HepG2 (cell line): Measurements from ENCODE around the gene ARHGAP30. TPM values are rescaled to one million over a fixed set of nuclear protein-coding genes. Genes with fewer than 3 reads are reported as not detected.
A peak's percentile ranks its signal among the peaks of the same experiment; 100 is the strongest.

Source experiments
- AHR ChIP-seq: IDR thresholded peaks from 2 replicates; pipeline ENCODE4 v1.6.1; 2018; ENCODE audit warnings: missing genetic modification reagents, missing compliant biosample characterization
- IRF2 ChIP-seq: IDR thresholded peaks from 2 replicates; pipeline ENCODE4 v1.6.1; 2018; ENCODE audit warnings: missing genetic modification reagents, missing compliant biosample characterization
- KLF11 ChIP-seq: IDR thresholded peaks from 2 replicates; pipeline ENCODE4 v1.6.1; 2016; ENCODE audit warnings: missing compliant biosample characterization
- MEIS1 ChIP-seq: sonication (generic); formaldehyde crosslinking; IDR thresholded peaks from 2 replicates; pipeline ENCODE4 v1.9.0; 2021; ENCODE audit warnings: mild to moderate bottlenecking, missing genetic modification reagents, moderate library complexity, borderline replicate concordance
- MTA1 ChIP-seq: sonication (generic); formaldehyde crosslinking; IDR thresholded peaks from 2 replicates; pipeline ENCODE4 v1.4.0; 2020; ENCODE audit warnings: missing genetic modification reagents, mild to moderate bottlenecking, borderline replicate concordance
- MTF2 ChIP-seq: sonication (generic); formaldehyde crosslinking; IDR thresholded peaks from 2 replicates; pipeline ENCODE4 v1.5.0; 2020; ENCODE audit warnings: missing genetic modification reagents, borderline replicate concordance
- NR2F1 ChIP-seq, 2 experiments: fragments of 450-650 bp in 1 of 2; formaldehyde crosslinking in 1 of 2; IDR thresholded peaks; 2 replicates each; pipeline versions ENCODE4 v1.5.0 to v1.6.1; 2016 to 2020; ENCODE audit warnings: mild to moderate bottlenecking in 1 of 2, missing compliant biosample characterization in 1 of 2, missing genetic modification reagents in 1 of 2, moderate library complexity in 1 of 2
- NR3C1 ChIP-seq: sonication (generic); formaldehyde crosslinking; IDR thresholded peaks from 2 replicates; pipeline ENCODE4 v1.4.0; 2020; ENCODE audit warnings: missing genetic modification reagents
- PRPF4 ChIP-seq: fragments of 200-400 bp; formaldehyde crosslinking; IDR thresholded peaks from 2 replicates; pipeline ENCODE4 v1.6.1; 2016; ENCODE audit warnings: low read length, low read depth; ENCODE audit not compliant: poor library complexity, severe bottlenecking
- SOX5 ChIP-seq: IDR thresholded peaks from 2 replicates; pipeline ENCODE4 v1.6.1; 2016; ENCODE audit warnings: borderline replicate concordance
- TCF7 ChIP-seq: sonication (generic); IDR thresholded peaks from 2 replicates; pipeline ENCODE4 v1.6.1; 2016; ENCODE audit warnings: antibody characterized with exemption, low read depth
- TEAD2 ChIP-seq: sonication (generic); formaldehyde crosslinking; IDR thresholded peaks from 2 replicates; pipeline ENCODE4 v1.9.0; 2021; ENCODE audit warnings: missing genetic modification reagents
- YY1 ChIP-seq: IDR thresholded peaks from 2 replicates; pipeline ENCODE4 v1.6.1; 2011; ENCODE audit warnings: low read length, low read depth, moderate library complexity, mild to moderate bottlenecking; ENCODE audit not compliant: insufficient read depth, insufficient replicate concordance
- ZNF142 ChIP-seq: sonication (generic); formaldehyde crosslinking; IDR thresholded peaks from 2 replicates; pipeline ENCODE4 v1.4.0; 2020; ENCODE audit warnings: missing genetic modification reagents
- ZNF430 ChIP-seq: sonication (generic); formaldehyde crosslinking; IDR thresholded peaks from 2 replicates; pipeline ENCODE4 v1.9.0; 2021; ENCODE audit warnings: mild to moderate bottlenecking, missing genetic modification reagents
- ZNF7 ChIP-seq: IDR thresholded peaks from 2 replicates; pipeline ENCODE4 v1.6.1; 2016; ENCODE audit warnings: missing biosample characterization, missing genetic modification reagents
- polyA plus RNA-seq, 8 experiments: library from polyadenylated mRNA; depleted of rRNA in 3 of 8; stranded (reverse) in 7 of 8; unstranded in 1 of 8; fragments of >200 nt; fragmentation: Illumina TruSeq in 4 of 8; extraction: Trizol in 4 of 8; gene quantifications; 2 replicates each; pipeline versions ENCODE4 v1.2.1 to v1.2.3, GENCODE V29; 2011 to 2016; ENCODE audit warnings: low read depth in 4 of 8, missing spikeins in 1 of 8, mixed read lengths in 1 of 8; ENCODE audit not compliant: insufficient read depth in 1 of 8
- total RNA-seq, 5 experiments: library from RNA; depleted of rRNA; stranded (reverse); fragments of >200 nt; fragmentation: Illumina TruSeq; extraction: Trizol; gene quantifications; 2 replicates each; pipeline ENCODE4 v1.2.3, GENCODE V29; 2016; ENCODE audit warnings: low read depth in 1 of 5
- TF ChIP-seq, protein P1 (sequence below): sonication (generic); formaldehyde crosslinking; IDR thresholded peaks from 2 replicates; pipeline ENCODE4 v1.8.0; 2023; ENCODE audit warnings: mild to moderate bottlenecking, missing genetic modification reagents
- TF ChIP-seq, protein P2 (sequence below): IDR thresholded peaks from 2 replicates; pipeline ENCODE4 v1.6.1; 2012; ENCODE audit warnings: inconsistent platforms
- TF ChIP-seq, protein P3 (sequence below): IDR thresholded peaks from 2 replicates; pipeline ENCODE4 v1.6.1; 2016; ENCODE audit warnings: missing biosample characterization, missing genetic modification reagents, low read depth
- TF ChIP-seq, protein P4 (sequence below): sonication (generic); formaldehyde crosslinking; IDR thresholded peaks from 2 replicates; pipeline ENCODE4 v1.8.0; 2022; ENCODE audit warnings: missing genetic modification reagents, low read depth, mild to moderate bottlenecking, borderline replicate concordance

Gene ARHGAP30
- total and polyA plus RNA-seq, 2 of the 13 experiments (the other 11 are each of a cell fraction or from before 2014, with no cell fraction given), result 0.13 to 0.20 TPM

DNA sequence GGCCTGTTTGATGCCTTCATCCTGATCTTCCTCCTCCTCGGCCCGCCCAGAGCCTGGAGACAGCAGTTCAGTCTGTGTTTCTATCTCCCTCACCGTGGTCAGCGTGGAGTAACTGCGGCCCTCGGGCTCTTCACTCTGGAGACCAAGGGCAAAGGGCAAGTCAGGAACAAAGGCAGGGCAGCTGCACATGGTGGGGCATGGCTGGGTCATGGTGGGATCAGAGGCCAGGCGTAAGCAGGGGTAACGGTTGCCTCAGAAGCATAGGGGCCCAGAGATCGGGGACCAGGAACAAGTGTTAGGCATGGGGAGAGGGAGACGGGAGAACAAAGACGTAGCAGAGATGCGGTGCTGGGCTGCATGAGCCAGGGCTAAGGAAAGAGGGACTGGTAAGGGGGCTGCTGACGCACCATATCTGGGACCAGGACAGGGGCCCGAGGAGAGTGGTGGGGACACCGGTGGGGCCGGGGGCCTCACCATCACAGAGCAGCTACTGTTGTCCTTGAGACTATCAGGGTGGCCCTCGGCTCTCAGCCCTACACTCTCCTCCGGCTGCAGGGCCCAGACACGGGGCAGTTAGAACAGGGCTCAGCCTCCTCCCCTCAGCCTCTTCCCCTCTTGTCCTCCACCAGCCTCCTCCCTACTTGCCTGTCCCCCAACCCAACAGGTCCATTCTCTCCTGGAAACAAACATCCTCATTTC is 3.2 kb upstream of the ARHGAP30 start (continued):
- TF ChIP-seq ZNF142 (CRISPR knock-in tag), result no peak
- TF ChIP-seq YY1, result peak; percentile 10
- TF ChIP-seq, protein P1, sequence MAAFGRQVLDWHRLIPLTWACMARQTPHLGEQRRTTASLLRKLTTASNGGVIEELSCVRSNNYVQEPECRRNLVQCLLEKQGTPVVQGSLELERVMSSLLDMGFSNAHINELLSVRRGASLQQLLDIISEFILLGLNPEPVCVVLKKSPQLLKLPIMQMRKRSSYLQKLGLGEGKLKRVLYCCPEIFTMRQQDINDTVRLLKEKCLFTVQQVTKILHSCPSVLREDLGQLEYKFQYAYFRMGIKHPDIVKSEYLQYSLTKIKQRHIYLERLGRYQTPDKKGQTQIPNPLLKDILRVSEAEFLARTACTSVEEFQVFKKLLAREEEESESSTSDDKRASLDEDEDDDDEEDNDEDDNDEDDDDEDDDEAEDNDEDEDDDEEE, result no peak
- TF ChIP-seq, protein P2, sequence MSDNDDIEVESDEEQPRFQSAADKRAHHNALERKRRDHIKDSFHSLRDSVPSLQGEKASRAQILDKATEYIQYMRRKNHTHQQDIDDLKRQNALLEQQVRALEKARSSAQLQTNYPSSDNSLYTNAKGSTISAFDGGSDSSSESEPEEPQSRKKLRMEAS, result peak; percentile 90
- no peak for TF ChIP-seq IRF2
- peak; percentile 24; the same call in 1 of the 2 replicates for TF ChIP-seq SOX5 (CRISPR knock-in tag)
- TF ChIP-seq MTA1 (CRISPR knock-in tag), result no peak
- TF ChIP-seq, protein P3, sequence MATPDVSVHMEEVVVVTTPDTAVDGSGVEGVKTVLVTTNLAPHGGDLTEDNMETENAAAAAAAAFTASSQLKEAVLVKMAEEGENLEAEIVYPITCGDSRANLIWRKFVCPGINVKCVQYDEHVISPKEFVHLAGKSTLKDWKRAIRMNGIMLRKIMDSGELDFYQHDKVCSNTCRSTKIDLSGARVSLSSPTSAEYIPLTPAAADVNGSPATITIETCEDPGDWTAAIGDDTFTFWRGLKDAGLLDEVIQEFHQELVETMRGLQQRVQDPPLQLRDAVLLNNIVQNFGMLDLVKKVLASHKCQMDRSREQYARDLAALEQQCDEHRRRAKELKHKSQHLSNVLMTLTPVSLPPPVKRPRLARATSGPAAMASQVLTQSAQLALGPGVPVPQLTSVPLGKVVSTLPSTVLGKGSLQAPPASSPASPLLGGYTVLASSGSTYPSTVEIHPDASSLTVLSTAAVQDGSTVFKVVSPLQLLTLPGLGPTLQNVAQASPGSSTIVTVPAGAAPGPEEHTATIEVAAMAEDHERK (CRISPR knock-in tag), result no peak
- no peak for TF ChIP-seq PRPF4
- no peak for TF ChIP-seq NR3C1 (CRISPR knock-in tag)
- no peak for TF ChIP-seq MEIS1 (CRISPR knock-in tag)
- TF ChIP-seq KLF11 (CRISPR knock-in tag), result no peak
- TF ChIP-seq ZNF430 (CRISPR knock-in tag), result no peak
- TF ChIP-seq TEAD2 (CRISPR knock-in tag), result no peak
- TF ChIP-seq ZNF7 (CRISPR knock-in tag), result no peak
- no peak for TF ChIP-seq AHR (CRISPR knock-in tag)
- no peak for TF ChIP-seq MTF2 (CRISPR knock-in tag)
- TF ChIP-seq, protein P4, sequence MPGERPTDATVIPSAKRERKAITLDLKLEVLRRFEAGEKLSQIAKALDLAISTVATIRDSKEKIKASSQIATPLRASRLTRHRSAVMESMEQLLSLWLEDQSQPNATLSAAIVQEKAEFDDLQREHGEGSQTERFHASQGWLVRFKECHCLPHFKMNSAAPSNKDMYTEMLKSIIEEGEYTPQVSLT (CRISPR knock-in tag), result no peak
- peak in 1 of 2 experiments; percentile 62; a peak in 2 of 4 replicates for TF ChIP-seq NR2F1 (CRISPR knock-in tag; IDR thresholded peaks at IDR 0.05)
- 0 out of 2 replicates have a peak, but pooled peaks have one; percentile 7 for TF ChIP-seq TCF7
